GM12878 (cell line): ENCODE results near the gene SPATA9. TPM values are rescaled to one million over a fixed set of nuclear protein-coding genes. Genes with fewer than 3 reads are reported as not detected.

Experiments
- ATAC-seq: fragments of 200-7000 bp; cut with Tn5 transposase; 3 replicates; pipeline ENCODE4 v1.9.1; 2020; ENCODE audit warnings: mild to moderate bottlenecking, moderate library complexity
- BruUV-seq: library from RNA; stranded (reverse); fragments of 400-500 nt; replicated peaks from 2 replicates; lab custom pipeline; 2021; lab: Mats Ljungman, UMichigan
- CTCF ChIA-PET: fragments of 300-600 bp; sonication (Branson Sonifier 250); formaldehyde crosslinking; extraction: SDS; loops from one replicate; lab custom pipeline; 2021; ENCODE audit warnings: inconsistent platforms; lab: Yijun Ruan, JAX
- POLR2A ChIA-PET: fragments of 350-600 bp; formaldehyde crosslinking; extraction: SDS; loops from one replicate; lab custom pipeline; 2021; ENCODE audit warnings: inconsistent platforms; lab: Charles Lee
- RAD21 ChIA-PET: fragments of 300-600 bp; sonication (Branson Sonifier 250); formaldehyde crosslinking; loops from one replicate; lab custom pipeline; 2023; ENCODE audit warnings: antibody characterized with exemption; ENCODE audit not compliant: unreplicated experiment; lab: Charles Lee
- SMC1A ChIA-PET: fragments of 300-600 bp; sonication (Branson Sonifier 250); formaldehyde crosslinking; loops from one replicate; lab custom pipeline; 2023; ENCODE audit not compliant: unreplicated experiment, uncharacterized antibody; lab: Charles Lee
- DNase-seq: peaks from one replicate; pipeline ENCODE4 v3.0.0-alpha.2; 2011; ENCODE audit warnings: low read depth, low spot score
- FAIRE-seq: peaks from 3 replicates; lab custom pipeline; 2011; peaks lifted over from hg19 to GRCh38; lab: Jason Lieb, UNC
- H2AFZ ChIP-seq: 2 replicates; pipeline ENCODE4 v1.6.0; 2011; ENCODE audit warnings: low read depth, low read length, control low read depth; ENCODE audit not compliant: control insufficient read depth
- H3K27ac ChIP-seq: 2 replicates; pipeline ENCODE4 v1.5.1; 2011; ENCODE audit warnings: control low read depth; ENCODE audit not compliant: control insufficient read depth, insufficient read depth
- H3K27me3 ChIP-seq, 2 experiments: replicated peaks in 1 of 2; 2 replicates each; pipeline versions ENCODE4 v1.6.0 to v1.6.1; 2011; ENCODE audit warnings: low read length in 1 of 2; ENCODE audit not compliant: control insufficient read depth in 2 of 2, insufficient read depth in 2 of 2
- H3K36me3 ChIP-seq, 2 experiments: 2 replicates each; pipeline ENCODE4 v1.5.1; 2011; ENCODE audit warnings: low read length in 1 of 2; ENCODE audit not compliant: control insufficient read depth in 2 of 2, insufficient read depth in 2 of 2
- H3K4me1 ChIP-seq: 2 replicates; pipeline ENCODE4 v1.6.1; 2011; ENCODE audit warnings: mild to moderate bottlenecking, low read length, moderate library complexity, mixed read lengths; ENCODE audit not compliant: control insufficient read depth, insufficient read depth
- H3K4me2 ChIP-seq: 2 replicates; pipeline ENCODE4 v1.6.0; 2011; ENCODE audit warnings: control low read depth; ENCODE audit not compliant: control insufficient read depth, insufficient read depth
- H3K4me3 ChIP-seq: fragments of 200-600 bp; sonication (generic); 2 replicates; pipeline ENCODE4 v1.5.1; 2016
- H3K79me2 ChIP-seq: 2 replicates; pipeline ENCODE4 v1.6.0; 2011; ENCODE audit warnings: low read length; ENCODE audit not compliant: control insufficient read depth, insufficient read depth
- H3K9ac ChIP-seq: 2 replicates; pipeline ENCODE4 v1.8.0; 2011; ENCODE audit warnings: low read length, control low read depth, mixed read lengths; ENCODE audit not compliant: control insufficient read depth, insufficient read depth
- H3K9me3 ChIP-seq: replicated peaks from 3 replicates; pipeline ENCODE4 v1.5.1; 2011; ENCODE audit warnings: mild to moderate bottlenecking, low read length; ENCODE audit not compliant: control insufficient read depth, insufficient read depth
- H4K20me1 ChIP-seq: 2 replicates; pipeline ENCODE4 v1.6.0; 2011; ENCODE audit not compliant: control insufficient read depth, insufficient read depth
- ATF7 ChIP-seq: fragments of 450-650 bp; IDR thresholded peaks from 2 replicates; pipeline ENCODE4 v1.6.1; 2016; ENCODE audit warnings: low read depth, mild to moderate bottlenecking
- BACH1 ChIP-seq: fragments of 450-650 bp; IDR thresholded peaks from 2 replicates; pipeline ENCODE4 v1.6.1; 2017; ENCODE audit warnings: mild to moderate bottlenecking, borderline replicate concordance
- BCL3 ChIP-seq: IDR thresholded peaks from 2 replicates; pipeline ENCODE4 v1.6.1; 2011; ENCODE audit warnings: borderline replicate concordance, low read depth, mild to moderate bottlenecking, moderate library complexity, low read length; ENCODE audit not compliant: insufficient read depth, poor library complexity, severe bottlenecking
- BCLAF1 ChIP-seq: fragments of 450-650 bp; IDR thresholded peaks from 2 replicates; pipeline ENCODE4 v1.6.1; 2017; ENCODE audit warnings: antibody characterized with exemption, mild to moderate bottlenecking, moderate library complexity
- CREB1 ChIP-seq: IDR thresholded peaks from 2 replicates; pipeline ENCODE4 v1.6.1; 2012; ENCODE audit warnings: low read depth, mild to moderate bottlenecking, inconsistent platforms
- FOS ChIP-seq: IDR thresholded peaks from 3 replicates; pipeline ENCODE4 v1.6.1; 2011; ENCODE audit warnings: borderline replicate concordance; ENCODE audit not compliant: insufficient read length; ENCODE audit errors: extremely low read depth
- HDAC2 ChIP-seq: fragments of 200-600 bp; sonication (generic); IDR thresholded peaks from 2 replicates; pipeline ENCODE4 v1.6.1; 2017
- MTA2 ChIP-seq: fragments of 450-650 bp; IDR thresholded peaks from 2 replicates; pipeline ENCODE4 v1.6.1; 2016; ENCODE audit warnings: low read depth, mild to moderate bottlenecking, moderate library complexity
- MXI1 ChIP-seq: fragments of 150-350 bp; IDR thresholded peaks from 2 replicates; pipeline ENCODE4 v1.6.1; 2011; ENCODE audit warnings: low read depth, mild to moderate bottlenecking, inconsistent platforms, low read length, improper control_type of control experiment
- MYC ChIP-seq: IDR thresholded peaks from 2 replicates; pipeline ENCODE4 v1.6.1; 2011; ENCODE audit warnings: mild to moderate bottlenecking, low read length, moderate library complexity, inconsistent platforms; ENCODE audit not compliant: insufficient read depth, insufficient replicate concordance, insufficient read length, severe bottlenecking
- NR2C1 ChIP-seq: fragments of 450-650 bp; IDR thresholded peaks from 2 replicates; pipeline ENCODE4 v1.6.1; 2017; ENCODE audit warnings: antibody characterized with exemption, mild to moderate bottlenecking, moderate library complexity
- NR2F1 ChIP-seq: fragments of 450-650 bp; conservative IDR thresholded peaks from 2 replicates; pipeline ENCODE4 v1.6.1; 2017; ENCODE audit warnings: mild to moderate bottlenecking
- POLR2A ChIP-seq: IDR thresholded peaks from 2 replicates; pipeline ENCODE4 v1.6.1; 2011; ENCODE audit warnings: low read depth, mild to moderate bottlenecking, low read length
- POLR2AphosphoS5 ChIP-seq: IDR thresholded peaks from 2 replicates; pipeline ENCODE4 v1.6.1; 2011; ENCODE audit warnings: mild to moderate bottlenecking, low read length, inconsistent platforms
- WRNIP1 ChIP-seq: IDR thresholded peaks from 2 replicates; pipeline ENCODE4 v1.6.1; 2011; ENCODE audit warnings: low read depth, low read length, improper control_type of control experiment, borderline replicate concordance
- ZBTB33 ChIP-seq: fragments of 450-650 bp; IDR thresholded peaks from 2 replicates; pipeline ENCODE4 v1.6.1; 2017; ENCODE audit warnings: mild to moderate bottlenecking
- WGBS: methylation state at CpG from one replicate; pipeline ENCODE4 v1.1.6; 2016; ENCODE audit warnings: low lambda C conversion rate; ENCODE audit not compliant: insufficient replicate concordance, insufficient coverage; ENCODE audit errors: missing lambda C conversion rate; 5-methylcytosine and 5-hydroxymethylcytosine counted together
- in situ Hi-C: fragments of 300-500 bp; cut with MboI; formaldehyde crosslinking; loops from 9 replicates; pipeline ENCODE4 v1.14.3; 2018; ENCODE audit warnings: mixed read lengths
- intact Hi-C: fragments of 100-400 bp; cut with micrococcal nuclease; formaldehyde crosslinking; loops from one replicate; pipeline ENCODE4 v1.14.2; 2022; ENCODE audit not compliant: unreplicated experiment
- polyA plus RNA-seq, 11 experiments: library from polyadenylated mRNA; depleted of rRNA in 4 of 11; unstranded in 6 of 11; stranded (reverse) in 5 of 11; fragments of >200 nt; fragmentation: Nextera tagmentation in 4 of 11; fragmentation: Illumina TruSeq in 1 of 11; extraction: Ambion mirVana in 4 of 11; extraction: Trizol in 1 of 11; gene quantifications; 1 replicate in 1 of 11; 2 replicates in 10 of 11; pipeline versions ENCODE4 v1.2.1 to v1.2.3, GENCODE V29; 2011 to 2016; ENCODE audit warnings: inconsistent platforms in 2 of 11, missing spikeins in 2 of 11, low read depth in 1 of 11
- total RNA-seq, 4 experiments: library from RNA; depleted of rRNA in 3 of 4; stranded (reverse); fragments of >200 nt in 3 of 4; fragmentation: Illumina TruSeq in 1 of 4; extraction: Trizol in 1 of 4; gene quantifications; 2 replicates each; pipeline versions ENCODE4 v1.2.1 to v1.2.3, GENCODE V29; 2013 to 2021

SPATA9 gene
- total and polyA plus RNA-seq, 10 of the 15 experiments (the other 5 are each of a cell fraction or from before 2014, with no cell fraction given) = 0.11 to 0.49 (median 0.16) TPM; not detected in 1

- intact Hi-C loops (no loop called here), in situ Hi-C loops (no loop called here)
- Histone ChIP-seq H3K79me2 (no peaks in the 10 kb centered on the region), H3K36me3 (no peaks in the 10 kb centered on the region), H3K4me1 (peaks cover 8% of the 10 kb centered on the region; the same call in 1 of the 2 replicates), H2AFZ (no peak overlapping the region), H3K9ac (no peak overlapping the region), H3K9me3 (peaks cover 6% of the 10 kb centered on the region; the same call in 2 of the 3 replicates), H3K27ac (no peak overlapping the region), H3K4me2 (no peak overlapping the region), H3K4me3 (no peak overlapping the region), H4K20me1 (no peaks in the 10 kb centered on the region), H3K27me3 (no peaks in the 10 kb centered on the region)
- TF ChIP-seq POLR2AphosphoS5 (no peak), CREB1 (no peak), BCLAF1 (no peak), WRNIP1 (no peak), NR2F1 (no peak), MXI1 (no peak), ATF7 (no peak), ZBTB33 (no peak), FOS (no peak), HDAC2 (no peak), BACH1 (no peak), BCL3 (no peak), POLR2A (no peak), MTA2 (no peak), MYC (no peak), NR2C1 (no peak)
- 49% methylated on average over 4 of the region's 4 CpGs for WGBS
- ChIA-PET POLR2A (interaction anchor here (0.5 kb wide), 1 partner anchor 1994 kb away, joined by 4 read pairs; no protein-coding TSS in a partner anchor), CTCF (no interaction called here), RAD21 (no interaction called here), SMC1A (no interaction called here)
- no peak for FAIRE-seq
- ATAC-seq = no peak
- BruUV-seq = no TSS peak
- no peak for DNase-seq
Measured at GRCh38 chr5:95627971-95628810, 54.6 kb downstream of the SPATA9 start.
